Neural progenitor cell (in vitro differentiated cells): Measurements from ENCODE around the gene WFDC2.

ENCODE experiments used
- CTCF ChIP-seq: fragments of 200-600 bp; sonication (generic); IDR thresholded peaks from 2 replicates; pipeline ENCODE4 v1.5.1; 2017; ENCODE audit warnings: antibody characterized with exemption, mild to moderate bottlenecking
- EZH2 ChIP-seq: fragments of 200-600 bp; sonication (generic); IDR thresholded peaks from 2 replicates; pipeline ENCODE4 v1.6.1; 2017; ENCODE audit warnings: antibody characterized with exemption, mild to moderate bottlenecking, moderate library complexity

GRCh38 chr20:45510242-45510862 is 40.8 kb downstream of the WFDC2 start:
- TF ChIP-seq CTCF (no peak), EZH2 (no peak)
